K562 (cell line): ENCODE data around the gene VIPR2. TPM values are rescaled to one million over a fixed set of nuclear protein-coding genes. Genes with fewer than 3 reads are reported as not detected.

Experiments used
- ARNT ChIP-seq, 2 experiments: fragments of 450-650 bp; IDR thresholded peaks; 2 replicates each; pipeline ENCODE4 v1.6.1; 2016; ENCODE audit warnings: mild to moderate bottlenecking in 1 of 2
- CBX5 ChIP-seq: IDR thresholded peaks from 2 replicates; pipeline ENCODE4 v1.6.1; 2014; ENCODE audit warnings: low read depth, borderline replicate concordance
- CCAR2 ChIP-seq: fragments of 200-400 bp; formaldehyde crosslinking; IDR thresholded peaks from 2 replicates; pipeline ENCODE4 v1.6.1; 2017; ENCODE audit warnings: mild to moderate bottlenecking, low read depth, low read length
- CHD7 ChIP-seq: fragments of 200-600 bp; sonication (generic); IDR thresholded peaks from one replicate; pipeline ENCODE4 v1.6.1; 2012; ENCODE audit warnings: mild to moderate bottlenecking, low read depth, low read length, inconsistent platforms
- EP400 ChIP-seq: fragments of 450-650 bp; IDR thresholded peaks from 2 replicates; pipeline ENCODE4 v1.6.1; 2017; ENCODE audit warnings: antibody characterized with exemption, mild to moderate bottlenecking, moderate library complexity
- FOXA3 ChIP-seq, 2 experiments: fragments of 450-650 bp in 1 of 2; sonication (generic) in 1 of 2; formaldehyde crosslinking; IDR thresholded peaks in 1 of 2; conservative IDR thresholded peaks in 1 of 2; 2 replicates each; pipeline versions ENCODE4 v1.4.0 to v1.8.0; 2020 to 2022; ENCODE audit warnings: mild to moderate bottlenecking in 2 of 2, missing genetic modification reagents in 1 of 2
- GTF2E2 ChIP-seq: fragments of 200-800 bp; sonication (Bioruptor generic); IDR thresholded peaks from 2 replicates; pipeline ENCODE4 v1.6.1; 2016; ENCODE audit warnings: missing genetic modification characterization, missing compliant biosample characterization
- TAF9B ChIP-seq: fragments of 450-650 bp; IDR thresholded peaks from 2 replicates; pipeline ENCODE4 v1.6.1; 2018; ENCODE audit warnings: mild to moderate bottlenecking; ENCODE audit not compliant: partially characterized antibody
- ZNF398 ChIP-seq: fragments of 250-450 bp; sonication (Bioruptor Pico); IDR thresholded peaks from 2 replicates; pipeline ENCODE4 v1.8.0; 2021; ENCODE audit warnings: moderate library complexity, mild to moderate bottlenecking, inconsistent platforms
- ZNF707 ChIP-seq: fragments of 250-450 bp; sonication (Bioruptor Pico); conservative IDR thresholded peaks from 2 replicates; pipeline ENCODE4 v1.8.0; 2022; ENCODE audit warnings: inconsistent platforms, mild to moderate bottlenecking, moderate library complexity
- polyA plus RNA-seq, 8 experiments: library from polyadenylated mRNA; depleted of rRNA in 4 of 8; stranded (reverse) in 5 of 8; unstranded in 3 of 8; fragments of >200 nt; fragmentation: Nextera tagmentation in 2 of 8; fragmentation: Illumina TruSeq in 1 of 8; extraction: Ambion mirVana in 2 of 8; extraction: Trizol in 1 of 8; gene quantifications; 2 replicates each; pipeline versions ENCODE4 v1.2.1 to v1.2.3, GENCODE V29; 2011 to 2014; ENCODE audit warnings: inconsistent platforms in 1 of 8, missing spikeins in 1 of 8
- total RNA-seq, 7 experiments: library from RNA; depleted of rRNA in 6 of 7; stranded (reverse); fragments of >200 nt in 6 of 7; fragmentation: Illumina TruSeq in 2 of 7; extraction: Trizol in 2 of 7; gene quantifications; 2 replicates each; pipeline versions ENCODE4 v1.2.1 to v1.2.3, GENCODE V29; 2011 to 2021; ENCODE audit warnings: low replicate concordance in 1 of 7
- TF ChIP-seq, protein P1 (sequence below): IDR thresholded peaks from 2 replicates; pipeline ENCODE4 v1.6.1; 2014; ENCODE audit warnings: antibody characterized with exemption
- TF ChIP-seq, protein P2 (sequence below), 2 experiments: fragments of 450-650 bp in 1 of 2; sonication (generic) in 1 of 2; formaldehyde crosslinking in 1 of 2; IDR thresholded peaks in 1 of 2; conservative IDR thresholded peaks in 1 of 2; 2 replicates each; pipeline versions ENCODE4 v1.6.1 to v1.8.1; 2016 to 2023; ENCODE audit warnings: mild to moderate bottlenecking in 2 of 2, moderate library complexity in 2 of 2, inconsistent platforms in 1 of 2, missing genetic modification reagents in 1 of 2

Gene VIPR2
- total and polyA plus RNA-seq, 9 of the 15 experiments (the other 6 are each of a cell fraction or from before 2014, with no cell fraction given): 0.04 TPM; not detected in 8

DNA sequence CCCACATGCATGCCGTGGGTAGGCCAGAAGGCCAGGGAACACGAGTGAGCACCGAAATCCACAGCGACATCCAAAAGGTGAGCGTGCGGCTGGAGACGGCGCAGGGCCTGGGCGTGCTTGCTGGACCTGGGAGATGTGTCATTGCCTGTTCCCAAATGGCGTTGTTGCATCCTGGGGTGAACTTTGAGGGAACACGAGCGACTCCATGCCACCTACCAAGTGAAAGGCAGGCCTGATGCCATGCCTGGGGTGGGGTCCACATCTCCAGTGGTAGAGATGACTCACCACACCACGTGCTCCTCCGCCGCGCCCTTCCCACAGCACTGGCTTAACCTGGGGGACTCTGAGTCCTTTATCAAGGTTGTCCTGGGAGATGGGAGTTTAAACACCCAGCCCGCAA lies 24.7 kb upstream of the VIPR2 start (continued):
- no peak for TF ChIP-seq CHD7
- TF ChIP-seq CCAR2: no peak
- TF ChIP-seq ZNF707 (CRISPR knock-in tag): no peak
- no peak for TF ChIP-seq ARNT (IDR thresholded peaks at IDR 0.05)
- TF ChIP-seq, protein P1, sequence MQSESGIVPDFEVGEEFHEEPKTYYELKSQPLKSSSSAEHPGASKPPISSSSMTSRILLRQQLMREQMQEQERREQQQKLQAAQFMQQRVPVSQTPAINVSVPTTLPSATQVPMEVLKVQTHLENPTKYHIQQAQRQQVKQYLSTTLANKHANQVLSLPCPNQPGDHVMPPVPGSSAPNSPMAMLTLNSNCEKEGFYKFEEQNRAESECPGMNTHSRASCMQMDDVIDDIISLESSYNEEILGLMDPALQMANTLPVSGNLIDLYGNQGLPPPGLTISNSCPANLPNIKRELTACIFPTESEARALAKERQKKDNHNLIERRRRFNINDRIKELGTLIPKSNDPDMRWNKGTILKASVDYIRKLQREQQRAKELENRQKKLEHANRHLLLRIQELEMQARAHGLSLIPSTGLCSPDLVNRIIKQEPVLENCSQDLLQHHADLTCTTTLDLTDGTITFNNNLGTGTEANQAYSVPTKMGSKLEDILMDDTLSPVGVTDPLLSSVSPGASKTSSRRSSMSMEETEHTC: no peak
- TF ChIP-seq GTF2E2 (tag): no peak
- TF ChIP-seq CBX5: no peak
- no peak for TF ChIP-seq TAF9B
- TF ChIP-seq FOXA3 (CRISPR knock-in tag; conservative IDR thresholded peaks at IDR 0.05 in 1 of 2, IDR thresholded peaks at IDR 0.05 in 1 of 2): no peak
- TF ChIP-seq, protein P2, sequence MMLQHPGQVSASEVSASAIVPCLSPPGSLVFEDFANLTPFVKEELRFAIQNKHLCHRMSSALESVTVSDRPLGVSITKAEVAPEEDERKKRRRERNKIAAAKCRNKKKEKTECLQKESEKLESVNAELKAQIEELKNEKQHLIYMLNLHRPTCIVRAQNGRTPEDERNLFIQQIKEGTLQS (IDR thresholded peaks at IDR 0.05): 0 out of 2 replicates have a peak, but pooled peaks have one; percentile 19
- TF ChIP-seq, protein P2 (CRISPR knock-in tag; conservative IDR thresholded peaks at IDR 0.05): no peak
- TF ChIP-seq EP400: no peak
- no peak for TF ChIP-seq ZNF398 (CRISPR knock-in tag)
